ENCODE measurements around the gene SUMO2.

- TF ChIP-seq CTCF (IDR thresholded peaks at IDR 0.05) (no peak), POLR2A (IDR thresholded peaks at IDR 0.05) (no peak), EP300 (IDR thresholded peaks at IDR 0.05) (no peak)
Measured at GRCh38 chr17:75146592-75146991, 36.2 kb downstream of the SUMO2 start.

Measured in ovary (tissue), 3 donors.